ENCODE measurements around the gene CACNG8.
"Not testable (repeated sequence)": the region's sequence is repeated elsewhere in the genome, so short reads cannot be mapped to it uniquely, and the experiment has no call there.

Gene CACNG8

DNA sequence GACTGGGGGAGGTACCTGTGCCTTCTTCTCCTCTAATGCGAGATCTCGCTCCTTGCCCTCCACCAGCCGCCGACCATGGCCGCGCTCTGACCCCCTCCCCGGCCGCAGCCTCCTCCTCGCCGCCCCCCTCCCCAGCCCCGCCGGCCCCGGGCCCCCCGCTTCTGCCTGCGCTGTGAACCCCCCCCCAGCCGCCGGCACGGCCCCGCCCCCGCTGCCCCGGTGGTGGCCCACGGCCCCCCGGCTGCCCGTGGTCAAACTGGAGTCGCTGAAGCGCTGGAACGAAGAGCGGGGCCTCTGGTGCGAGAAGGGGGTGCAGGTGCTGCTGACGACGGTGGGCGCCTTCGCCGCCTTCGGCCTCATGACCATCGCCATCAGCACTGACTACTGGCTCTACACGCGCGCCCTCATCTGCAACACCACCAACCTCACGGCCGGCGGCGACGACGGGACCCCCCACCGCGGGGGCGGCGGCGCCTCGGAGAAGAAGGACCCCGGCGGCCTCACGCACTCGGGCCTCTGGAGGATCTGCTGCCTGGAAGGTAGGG is at the start of gene CACNG8:
TSS of gene CACNG8 (plus strand) at position 51 of the 545 bp plus-strand sequence.
- DNase-seq: no peak

DNA sequence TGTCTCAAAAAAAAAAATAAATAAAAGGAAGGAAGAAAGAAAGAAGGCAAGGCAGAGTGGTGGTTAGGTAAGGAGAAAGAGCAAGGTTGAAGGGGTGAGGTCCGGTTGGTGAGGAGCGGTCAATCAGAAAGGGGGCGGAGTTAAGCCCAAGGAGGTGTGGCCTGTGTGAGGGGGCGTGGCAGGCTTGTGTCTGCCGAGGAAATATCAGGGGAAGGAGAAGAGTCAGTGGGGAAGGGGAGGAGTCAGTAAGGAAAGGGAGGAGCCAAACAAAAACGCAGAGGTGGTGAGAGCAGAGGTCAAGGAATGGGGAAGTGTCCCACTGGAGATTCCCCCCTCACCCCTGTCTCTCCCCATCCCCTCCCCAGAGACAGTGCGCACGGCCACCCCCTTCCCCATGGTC is 47.7 kb upstream of the CACNG8 start:
- DNase-seq: no peak

DNA sequence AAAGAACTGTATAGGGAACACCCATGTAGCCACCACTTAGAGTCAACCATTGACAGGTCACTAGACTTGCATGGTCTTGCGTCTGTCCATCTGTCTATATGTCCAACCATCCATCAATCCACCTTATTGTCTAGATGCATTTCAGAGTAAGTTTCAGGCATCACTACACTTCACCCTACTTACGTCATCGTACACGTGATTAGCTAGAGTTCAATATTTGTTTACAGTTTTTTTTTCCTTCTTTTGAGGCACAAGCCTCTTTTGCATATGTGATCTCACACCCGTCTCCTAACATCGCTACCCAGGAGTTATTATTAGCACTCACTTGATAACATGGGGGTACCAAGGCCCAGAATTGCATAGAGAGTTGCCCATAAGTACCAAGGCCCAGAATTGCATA is 46.7 kb upstream of the CACNG8 start:
- DNase-seq: no peak

DNA sequence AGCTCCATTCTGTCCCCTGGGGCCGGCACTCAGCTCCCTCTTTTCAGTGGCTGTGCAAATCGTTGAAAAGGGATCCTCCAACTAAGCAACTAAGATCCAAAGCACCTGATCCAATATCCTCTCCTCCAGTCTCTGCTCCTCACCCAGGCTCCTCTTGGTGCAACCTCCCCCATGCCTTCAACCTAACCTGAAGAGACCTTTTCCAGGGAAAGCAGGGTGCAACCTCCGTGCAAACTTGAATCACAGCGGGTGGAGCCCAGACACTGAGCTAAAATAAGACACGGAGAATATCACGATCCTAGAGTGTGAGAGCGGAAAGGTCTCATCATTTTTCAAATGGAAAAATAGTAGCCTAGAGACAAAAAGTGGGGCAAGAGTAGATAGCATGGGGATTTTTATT is 45.4 kb upstream of the CACNG8 start:
- DNase-seq: no peak

DNA sequence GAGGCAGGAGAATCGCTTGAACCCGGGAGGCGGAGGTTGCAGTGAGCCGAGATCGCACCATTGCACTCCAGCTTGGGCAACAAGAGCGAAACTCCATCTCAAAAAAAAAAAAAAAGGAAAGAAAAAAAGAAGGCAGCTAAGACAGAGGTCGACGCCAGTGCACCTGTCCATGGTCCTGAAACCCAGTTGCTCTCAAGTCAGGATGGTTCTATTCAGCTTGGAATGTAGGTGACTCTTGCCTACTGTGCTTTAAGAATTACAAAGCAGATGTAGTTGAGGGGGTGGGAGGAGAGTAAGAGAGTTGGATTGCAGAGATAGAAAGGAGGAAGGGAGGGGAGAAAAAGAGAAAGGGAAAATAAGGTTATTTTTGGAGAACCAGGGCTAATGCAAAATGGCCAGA is 35.0 kb upstream of the CACNG8 start:
- no peak for DNase-seq

DNA sequence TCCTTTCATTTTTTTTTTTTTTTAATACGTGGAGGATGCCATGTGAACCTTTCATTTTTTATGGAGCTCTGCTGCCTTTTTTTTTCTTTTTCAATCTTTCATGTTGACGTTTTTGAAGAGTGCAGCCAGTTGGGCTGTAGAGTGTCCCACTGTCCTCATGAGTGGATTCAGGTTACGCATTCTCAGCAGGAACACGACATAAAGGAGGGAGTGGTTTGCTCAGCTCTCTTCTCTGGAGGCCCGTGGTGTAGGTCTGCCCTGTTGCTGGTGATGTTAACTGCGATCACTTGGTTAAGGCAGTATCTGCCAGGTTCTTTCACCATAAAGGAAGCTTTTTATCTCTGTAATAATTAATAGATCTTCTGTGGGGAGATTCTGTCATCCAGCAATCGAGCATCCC is 26.7 kb upstream of the CACNG8 start:
- DNase-seq: no peak

DNA sequence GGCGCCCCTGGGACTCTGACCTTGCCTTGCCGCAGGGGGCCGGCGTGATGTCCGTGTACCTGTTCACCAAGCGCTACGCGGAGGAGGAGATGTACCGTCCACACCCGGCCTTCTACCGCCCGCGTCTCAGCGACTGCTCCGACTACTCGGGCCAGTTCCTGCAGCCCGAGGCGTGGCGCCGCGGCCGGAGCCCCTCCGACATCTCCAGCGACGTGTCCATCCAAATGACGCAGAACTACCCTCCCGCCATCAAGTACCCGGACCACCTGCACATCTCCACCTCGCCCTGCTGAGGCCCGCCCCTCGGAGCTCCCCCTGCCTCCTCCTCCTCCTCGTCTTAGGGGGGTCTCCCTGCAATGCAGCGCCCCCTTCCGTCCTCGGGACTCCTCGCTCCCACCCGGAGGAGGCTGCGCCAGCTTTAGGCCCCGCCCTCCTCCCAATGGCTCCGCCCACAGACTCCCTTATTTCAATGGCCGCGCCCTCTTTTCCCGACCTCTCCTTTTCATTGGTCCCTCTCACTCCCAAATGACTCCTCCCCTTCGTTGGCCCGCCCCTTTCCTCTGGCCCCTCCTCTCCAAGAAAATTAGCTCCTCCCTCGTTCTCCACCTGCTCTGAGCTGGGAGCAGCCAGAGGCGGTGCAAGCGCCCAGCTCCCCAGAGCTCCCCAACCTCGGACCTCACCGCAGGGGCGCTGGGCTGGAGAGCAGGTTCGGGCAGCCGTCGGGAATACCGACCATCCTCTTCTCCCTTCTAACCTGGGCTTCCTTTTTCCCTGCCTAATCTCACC is 20.5 kb upstream of the CACNG8 start:
- DNase-seq: no peak

DNA sequence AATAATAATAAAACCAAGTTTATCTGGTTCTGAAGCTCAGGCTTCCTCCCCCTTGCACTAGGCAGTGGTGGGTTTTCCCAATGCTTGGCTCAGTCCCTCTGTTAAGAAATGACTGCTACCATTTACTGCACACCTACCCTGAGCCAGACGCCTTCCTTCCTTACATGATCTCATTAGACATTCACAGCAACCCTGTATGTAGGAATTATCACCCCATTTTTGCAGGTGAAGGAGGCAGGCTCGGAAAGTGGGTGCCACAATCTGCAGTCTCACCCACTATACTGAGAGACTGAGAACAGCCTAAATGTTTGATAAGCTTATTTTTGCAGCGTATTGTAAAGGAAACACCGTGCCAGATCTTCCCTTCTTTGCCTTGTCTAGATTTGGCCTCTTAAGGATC is 18.3 kb upstream of the CACNG8 start:
- DNase-seq: no peak

DNA sequence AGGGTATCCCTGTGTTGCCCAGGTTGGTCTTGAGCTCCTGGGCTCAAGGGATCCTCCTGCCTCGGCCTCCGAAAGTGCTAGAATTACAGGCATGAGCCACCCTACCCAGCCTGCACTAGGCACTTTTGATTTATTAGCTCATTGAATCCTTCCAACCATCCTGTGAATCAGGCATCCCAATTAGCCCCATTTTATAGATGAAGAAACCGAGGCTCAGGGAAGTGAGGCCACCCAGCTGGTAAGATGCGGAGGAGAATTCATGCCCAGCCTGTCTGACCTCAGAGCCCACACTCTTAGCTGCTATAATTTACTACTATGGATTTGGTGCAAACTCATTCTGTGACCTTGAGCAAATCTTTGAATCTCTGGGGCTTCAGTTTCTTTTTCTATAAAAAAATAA is 17.8 kb upstream of the CACNG8 start:
- DNase-seq: no peak

DNA sequence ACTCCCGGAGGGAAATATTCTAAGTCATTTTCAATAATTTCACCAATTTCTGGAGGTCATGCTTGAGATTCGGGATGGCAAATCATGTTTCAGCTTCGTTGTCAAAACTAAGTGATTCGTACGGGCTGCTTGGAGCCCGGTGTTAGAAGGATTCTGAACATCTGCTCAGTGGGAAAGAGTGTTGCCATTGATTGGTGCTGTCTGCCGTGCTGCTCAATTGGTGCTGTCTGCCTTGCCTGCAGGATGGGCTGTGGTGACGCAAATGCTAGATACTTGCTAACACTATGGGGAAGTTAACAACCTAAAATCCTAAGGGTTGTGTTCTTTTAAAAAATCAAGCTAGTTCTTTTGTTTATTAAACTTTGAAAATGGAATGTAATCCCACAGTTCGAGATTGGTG is 17.3 kb upstream of the CACNG8 start:
- no peak for DNase-seq

DNA sequence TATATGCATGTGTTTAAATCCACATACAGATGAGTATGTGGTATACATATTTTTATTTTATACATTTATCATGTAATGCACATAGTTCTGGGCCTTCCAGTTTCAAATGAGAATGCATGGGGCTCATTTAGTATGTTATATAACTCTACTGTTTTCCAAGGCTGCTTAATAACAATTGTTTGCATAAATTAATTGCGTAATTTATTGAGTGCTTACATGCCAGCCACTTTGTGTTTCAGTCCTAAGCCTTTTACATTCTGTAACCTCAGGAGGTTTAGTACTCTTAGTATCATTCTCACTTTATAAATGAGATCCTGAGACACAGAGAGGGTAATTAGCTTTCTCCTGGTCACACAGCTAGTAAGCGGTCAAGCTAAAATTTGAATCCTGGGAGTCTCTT is 16.7 kb upstream of the CACNG8 start:
- no peak for DNase-seq

DNA sequence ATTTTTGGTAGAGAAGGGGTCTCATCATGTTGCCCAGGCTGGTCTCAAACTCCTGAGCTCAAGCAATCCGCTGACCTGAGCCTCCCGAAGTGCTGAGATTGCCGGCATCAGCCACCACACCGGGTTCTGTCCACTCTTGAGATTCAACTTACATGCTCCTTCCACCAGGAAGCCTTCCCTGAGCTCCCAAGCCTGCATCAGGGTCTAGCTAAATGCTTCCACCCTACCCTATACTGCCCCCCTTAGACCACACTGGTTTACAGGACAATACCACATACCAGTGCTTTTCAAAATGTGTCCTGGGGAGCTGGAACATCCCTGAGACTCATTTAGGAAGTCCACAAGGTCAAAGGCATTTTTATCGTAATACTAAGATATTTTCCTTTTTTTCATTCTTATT is 15.1 kb upstream of the CACNG8 start:
- DNase-seq: no peak

DNA sequence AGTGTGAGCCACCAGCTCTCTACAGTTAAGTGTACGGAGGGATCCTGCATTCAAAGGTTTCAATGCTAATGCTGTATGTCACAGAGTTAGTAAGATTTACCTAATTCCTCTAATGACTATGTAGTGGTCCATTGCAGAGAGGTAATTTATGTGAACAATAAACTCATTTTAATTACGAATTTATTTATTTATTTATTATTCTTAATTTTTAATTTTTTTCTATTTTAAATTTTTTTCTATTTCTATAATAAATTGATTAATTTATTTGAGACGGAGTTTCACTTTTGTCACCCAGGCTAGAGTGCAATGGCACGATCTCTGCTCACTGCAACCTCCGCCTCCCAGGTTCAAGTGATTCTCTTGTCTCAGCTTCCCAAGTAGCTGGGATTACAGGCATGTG is 14.1 kb upstream of the CACNG8 start:
- not testable (repeated sequence) for DNase-seq

DNA sequence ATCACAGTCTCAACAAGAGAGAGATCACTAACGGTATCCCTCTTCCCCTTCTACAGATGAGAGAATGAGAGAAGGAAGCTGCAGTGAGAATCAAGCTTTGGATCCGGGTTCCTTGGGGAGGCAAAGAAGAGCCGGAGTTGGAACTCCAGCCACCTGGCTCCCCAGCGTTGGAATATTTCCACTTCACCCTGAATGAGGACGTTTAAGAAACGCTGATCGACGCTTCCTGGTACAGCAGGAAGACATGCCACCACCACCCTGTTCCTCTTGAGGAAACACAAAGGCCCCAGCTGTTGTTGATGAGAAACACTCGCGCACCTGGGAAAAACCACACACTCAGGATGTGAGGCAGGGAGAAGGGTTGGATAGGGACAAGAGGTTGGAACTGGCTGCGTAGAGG is 11.3 kb upstream of the CACNG8 start:
- DNase-seq: no peak

DNA sequence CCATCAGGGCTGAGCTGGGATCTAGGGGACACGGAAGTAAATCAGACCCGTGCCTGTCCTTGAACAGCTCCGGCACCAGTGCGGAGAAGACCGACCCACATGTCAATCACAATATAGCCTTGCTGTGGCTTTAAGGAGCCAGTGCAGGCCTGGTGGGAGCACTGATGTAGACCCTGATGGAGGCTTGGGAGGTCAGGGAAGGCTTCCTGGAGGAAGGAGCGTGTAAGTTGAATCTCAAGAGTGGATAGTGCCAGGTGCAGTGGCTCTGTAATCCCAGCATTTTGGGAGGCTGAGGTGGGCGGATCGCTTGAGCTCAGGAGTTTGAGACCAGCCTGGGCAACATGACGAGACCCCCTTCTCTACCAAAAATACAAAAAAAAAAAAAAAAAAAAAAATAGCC is 10.8 kb upstream of the CACNG8 start:
- DNase-seq: no peak

DNA sequence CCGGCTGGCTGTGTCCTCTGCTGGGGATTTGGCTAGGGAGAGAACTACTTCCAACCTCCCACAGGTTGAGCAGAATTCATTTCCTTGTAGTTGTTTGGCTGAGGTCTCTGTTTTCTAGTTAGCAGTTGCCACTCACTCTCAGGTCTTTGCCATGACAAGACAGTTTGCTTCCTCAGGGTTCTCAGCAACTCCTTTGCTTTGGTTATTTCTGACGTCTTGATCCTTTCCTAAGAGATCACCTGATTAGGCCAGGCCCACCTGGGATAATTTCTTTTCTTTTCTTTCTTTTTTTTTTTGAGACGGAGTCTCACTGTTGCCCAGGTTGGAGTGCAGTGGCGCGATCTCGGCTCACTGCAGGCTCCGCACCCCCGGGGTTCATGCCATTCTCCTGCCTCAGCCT is 9.4 kb upstream of the CACNG8 start:
- DNase-seq: no peak

DNA sequence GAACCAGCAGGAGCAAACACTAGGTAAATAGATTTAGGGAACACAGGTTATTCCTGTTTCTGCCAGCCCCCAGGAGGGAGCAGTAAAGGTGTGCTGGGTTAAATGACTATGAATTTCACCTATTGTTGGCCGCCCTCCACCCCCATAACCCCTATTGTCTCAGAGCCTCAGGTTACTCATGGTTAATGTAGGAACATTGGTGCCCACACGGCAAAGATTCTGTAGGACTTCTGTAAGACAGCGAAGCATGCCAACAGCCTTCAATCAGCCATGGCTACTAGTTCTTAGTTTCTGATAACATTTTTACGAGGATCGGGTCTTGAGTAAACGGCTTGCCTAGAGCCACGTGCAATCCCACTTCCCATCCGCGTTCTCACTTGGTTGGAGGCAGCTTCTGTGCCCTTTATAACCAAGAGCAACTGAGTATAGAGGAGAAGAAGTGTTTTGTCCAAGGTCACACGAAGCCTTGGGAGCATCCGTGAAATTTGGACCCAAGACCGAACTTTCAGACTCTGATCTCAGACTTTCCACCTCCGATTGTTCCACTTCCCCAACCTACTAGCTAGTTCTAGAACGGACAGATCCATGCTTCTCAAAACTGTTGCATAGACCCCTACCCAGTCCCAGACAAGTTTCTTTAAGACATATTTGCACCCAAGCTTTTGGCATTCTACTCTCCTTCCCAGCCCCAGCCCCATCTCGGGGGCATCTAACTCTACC is 5.1 kb upstream of the CACNG8 start:
- DNase-seq: no peak

DNA sequence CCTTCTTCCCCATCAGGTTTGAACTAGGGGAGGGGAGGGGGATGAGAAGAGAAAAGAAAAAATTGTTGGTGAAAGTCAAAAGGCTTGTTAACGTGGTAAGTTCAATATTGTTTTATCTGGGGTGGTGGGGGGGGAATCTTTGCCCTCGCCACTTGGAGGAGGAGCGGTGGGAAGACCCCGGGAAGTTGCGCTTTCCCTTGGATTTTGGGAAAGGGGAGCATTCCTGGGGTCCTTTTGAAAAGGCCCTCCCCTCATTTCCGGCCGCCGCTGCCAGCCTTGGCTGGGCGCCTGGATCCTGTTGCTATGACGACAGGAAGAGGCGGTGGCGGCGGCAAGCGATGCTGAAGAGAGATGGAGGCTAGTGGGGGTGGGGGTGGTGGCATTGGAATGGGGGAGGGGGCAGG is 4.6 kb upstream of the CACNG8 start:
- no peak for DNase-seq

DNA sequence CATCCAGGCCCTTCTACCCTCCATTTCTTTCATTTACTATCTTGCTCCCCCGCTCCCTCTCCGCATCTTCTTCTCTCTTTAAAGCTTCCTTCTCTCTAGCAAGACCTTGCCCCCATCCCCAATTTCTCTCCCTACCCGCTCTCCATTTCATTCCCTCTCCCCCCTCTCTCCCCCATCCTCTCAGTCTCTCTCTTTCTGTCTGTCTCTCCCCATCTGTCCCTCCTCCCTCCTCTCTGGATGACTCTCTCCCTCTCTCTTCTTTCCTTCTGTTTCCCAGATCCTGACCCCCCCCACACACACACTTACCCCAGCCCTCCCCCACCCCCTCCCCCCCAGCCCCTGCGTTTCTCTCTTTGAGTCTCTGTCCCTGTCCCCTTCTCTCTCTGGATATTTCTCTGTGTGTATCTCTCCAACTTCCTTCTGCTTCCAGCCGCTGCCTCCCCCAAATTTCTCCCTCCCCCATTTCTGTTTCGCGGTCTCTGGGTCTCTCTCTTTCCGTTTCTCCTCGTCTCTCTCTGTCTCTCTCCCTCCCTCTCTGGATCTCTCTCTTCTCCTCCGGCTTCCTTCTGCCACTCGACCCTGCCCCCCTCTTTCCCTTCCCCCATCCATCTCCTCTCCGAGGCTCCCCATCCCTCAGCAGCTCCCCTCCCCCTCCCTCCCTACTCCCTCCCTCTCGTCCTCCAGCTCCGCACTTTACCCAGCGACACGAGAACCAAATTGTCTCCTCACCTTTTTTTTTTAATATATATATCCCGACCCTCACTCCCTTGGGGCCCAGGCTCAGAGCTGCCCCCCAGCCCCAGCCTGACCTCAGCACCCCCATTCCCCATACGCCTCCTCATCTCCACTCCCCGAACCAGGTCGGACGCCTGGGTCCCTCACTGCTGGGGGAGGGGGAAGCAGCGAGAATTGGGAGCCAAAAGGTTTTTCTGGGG is 3.6 kb upstream of the CACNG8 start:
- DNase-seq: no peak

DNA sequence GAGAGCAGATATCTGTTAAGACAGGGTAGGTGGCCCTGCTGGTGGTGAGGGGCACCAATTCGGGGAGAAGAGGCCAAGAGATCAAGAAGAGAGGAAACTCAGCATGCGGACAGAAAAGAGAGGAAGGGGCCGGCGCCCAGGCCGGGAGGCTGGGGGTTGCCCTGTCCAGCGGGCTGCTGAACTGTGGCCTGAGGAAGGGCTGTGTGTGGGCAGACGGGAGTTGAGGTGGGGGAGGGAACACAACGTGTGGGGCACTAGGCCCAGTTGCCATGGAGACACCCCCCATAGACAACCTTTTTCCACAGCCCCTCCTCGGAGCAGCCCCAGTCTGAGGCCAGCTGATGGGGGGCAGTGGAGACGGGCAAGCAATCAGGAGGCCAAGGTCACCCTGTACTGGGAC is 2.5 kb upstream of the CACNG8 start:
- no peak for DNase-seq

DNA sequence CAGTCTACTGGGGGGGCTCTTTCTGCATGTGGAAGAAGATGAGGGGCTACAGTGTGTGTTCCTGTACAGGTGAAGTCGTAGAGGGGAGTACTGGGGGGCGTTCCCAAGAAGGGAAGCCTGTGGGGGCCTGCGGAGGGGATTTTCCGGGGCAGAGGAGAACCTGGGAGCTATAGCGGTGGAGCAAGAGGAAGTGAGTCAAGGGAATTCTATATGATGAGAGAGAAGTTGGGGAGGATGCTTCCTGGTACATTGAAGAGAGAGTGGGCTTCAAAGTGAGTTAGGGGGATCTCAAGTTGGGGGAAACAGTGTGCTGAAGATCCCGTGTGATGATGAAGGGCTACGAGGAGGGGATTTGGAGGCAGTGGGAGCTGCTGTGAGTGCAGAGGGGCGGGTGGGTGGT is 1.9 kb upstream of the CACNG8 start:
- no peak for DNase-seq

DNA sequence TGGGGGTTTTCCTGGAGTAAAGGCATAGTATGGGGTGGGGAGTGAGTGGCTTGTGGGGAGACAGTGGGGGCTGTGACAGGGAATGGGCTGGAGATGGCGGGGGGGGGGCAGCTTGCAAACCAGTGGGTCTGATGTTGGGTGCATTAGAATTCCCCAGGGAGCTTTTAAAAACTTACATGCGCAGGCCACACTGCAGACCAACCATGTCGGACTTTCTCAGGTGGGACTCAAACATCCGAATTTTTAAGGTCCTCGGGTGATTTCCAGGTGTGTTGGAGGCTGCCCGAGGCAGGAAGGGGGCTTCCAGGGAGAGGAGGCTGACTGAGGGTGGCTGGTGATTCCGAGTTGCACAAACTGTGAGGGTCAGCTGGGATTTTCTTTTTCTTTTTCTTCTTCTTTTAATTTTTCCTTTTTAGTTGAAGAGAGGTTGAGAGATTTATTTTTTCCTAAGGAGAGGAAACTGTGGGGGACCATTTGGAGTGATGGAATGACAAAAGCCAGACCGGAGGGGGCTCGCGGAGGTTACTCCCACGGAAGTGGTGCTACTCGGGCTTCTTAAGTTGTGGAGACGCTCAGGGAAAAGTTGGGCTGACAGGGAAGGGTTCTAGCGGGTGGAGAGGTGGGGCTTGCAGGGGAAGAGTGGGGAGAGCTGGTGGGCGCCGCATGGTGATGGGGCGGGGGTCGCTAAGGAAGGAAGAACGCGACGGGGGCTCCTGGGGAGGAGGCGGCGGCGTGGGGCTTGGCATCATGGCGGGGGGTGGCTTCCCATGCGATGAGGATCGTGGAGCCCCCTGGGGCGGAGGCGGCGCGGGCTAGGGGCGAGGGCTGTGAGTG is 997 bp upstream of the CACNG8 start:
- DNase-seq: no peak
